Testis (tissue), 3 donors: ENCODE measurements around the gene IMMP2L. TPM values are rescaled to one million over a fixed set of nuclear protein-coding genes. Genes with fewer than 3 reads are reported as not detected.

ENCODE experiments used
- DNase-seq: peaks from one replicate; pipeline ENCODE4 v3.0.0-alpha.2; 2019
- H3K27ac ChIP-seq, 2 donors: fragments of 200-600 bp; sonication (generic); one replicate each; pipeline ENCODE4 v1.5.1; 2019
- H3K27me3 ChIP-seq: fragments of 200-600 bp; sonication (generic); one replicate; pipeline ENCODE4 v1.5.1; 2019
- H3K36me3 ChIP-seq: fragments of 200-600 bp; sonication (generic); one replicate; pipeline ENCODE4 v1.5.1; 2017; ENCODE audit warnings: low read depth; ENCODE audit errors: missing control alignments
- H3K4me1 ChIP-seq: fragments of 200-600 bp; sonication (generic); one replicate; pipeline ENCODE4 v1.5.1; 2019
- H3K4me3 ChIP-seq, 2 donors: fragments of 200-600 bp; sonication (generic); one replicate each; pipeline ENCODE4 v1.5.1; 2017 to 2019
- H3K9me3 ChIP-seq: fragments of 200-600 bp; sonication (generic); one replicate; pipeline ENCODE4 v1.5.1; 2017
- CTCF ChIP-seq, 3 experiments: fragments of 450-650 bp in 2 of 3; fragments of 200-600 bp in 1 of 3; sonication (generic) in 1 of 3; IDR thresholded peaks; one replicate each; pipeline ENCODE4 v1.5.1; 2016 to 2019; ENCODE audit warnings: antibody characterized with exemption in 3 of 3, mild to moderate bottlenecking in 2 of 3, moderate library complexity in 1 of 3
- POLR2A ChIP-seq: fragments of 450-650 bp; IDR thresholded peaks from one replicate; pipeline ENCODE4 v1.6.1; 2017; ENCODE audit warnings: antibody characterized with exemption, mild to moderate bottlenecking, moderate library complexity
- WGBS, 2 donors: methylation state at CpG; one replicate each; pipeline ENCODE4 v1.1.5; 2018; 5-methylcytosine and 5-hydroxymethylcytosine counted together
- intact Hi-C: fragments of 100-400 bp; cut with DNase I; formaldehyde crosslinking; loops from one replicate; pipeline ENCODE4 v1.15.1; 2023; ENCODE audit warnings: low total_unique reads
- polyA plus RNA-seq: library from polyadenylated mRNA; stranded (reverse); fragments of 350-450 nt; fragmentation: Illumina TruSeq; extraction: RNeasy Lipid Tissue Mini Kit (QIAGEN cat#74804); gene quantifications from one replicate; pipeline ENCODE4 v1.2.3, GENCODE V29; 2014; ENCODE audit warnings: low read depth, low replicate concordance; ENCODE audit not compliant: insufficient read depth
- total RNA-seq, 2 donors: library from RNA; depleted of rRNA; stranded (reverse); fragments of >200 nt; gene quantifications; one replicate each; pipeline ENCODE4 v1.2.3, GENCODE V29; 2016

IMMP2L gene
- total and polyA plus RNA-seq, 3 donors from 2014 or later: 10.7 to 12.4 (median 11.2) TPM

GRCh38 chr7:110929480-110930249, 632.6 kb downstream of the IMMP2L start:
- no peak for TF ChIP-seq CTCF (IDR thresholded peaks at IDR 0.05)
- TF ChIP-seq POLR2A: no peak
- WGBS, 2 donors: 64 to 70% methylated on average over 5 of the region's 5 CpGs

GRCh38 chr7:110922906-110923305, 639.4 kb downstream of the IMMP2L start:
- Histone ChIP-seq H3K36me3 (no peaks in the 10 kb centered on the region), H3K27ac (no peak overlapping the region), H3K4me3 (no peak overlapping the region), H3K27me3 (no peaks in the 10 kb centered on the region), H3K9me3 (no peaks in the 10 kb centered on the region), H3K4me1 (no peaks in the 10 kb centered on the region)
- no peak for DNase-seq
- 88 to 95% methylated on average over 3 of the region's 3 CpGs for WGBS, 2 donors
- no peak for TF ChIP-seq POLR2A
- TF ChIP-seq CTCF (IDR thresholded peaks at IDR 0.05): no peak
- intact Hi-C loops: no loop called here

More at GRCh38 chr7:110929480-110930249, 632.6 kb downstream of the IMMP2L start:
- Histone ChIP-seq H3K27me3 (no peaks in the 10 kb centered on the region), H3K27ac (no peak overlapping the region), H3K9me3 (no peaks in the 10 kb centered on the region), H3K4me1 (no peaks in the 10 kb centered on the region), H3K4me3 (no peak overlapping the region), H3K36me3 (no peaks in the 10 kb centered on the region)
- DNase-seq: no peak
- intact Hi-C loops: no loop called here

GRCh38 chr7:110921595-110922151, 640.6 kb downstream of the IMMP2L start:
- DNase-seq: no peak
- H3K27me3 ChIP-seq: no peaks in the 10 kb centered on the region
- H3K9me3 ChIP-seq: no peaks in the 10 kb centered on the region
- TF ChIP-seq POLR2A (no peak), CTCF (IDR thresholded peaks at IDR 0.05) (no peak)
- no peak overlapping the region for H3K27ac ChIP-seq
- intact Hi-C loops: no loop called here
- no peaks in the 10 kb centered on the region for H3K4me1 ChIP-seq
- H3K36me3 ChIP-seq: no peaks in the 10 kb centered on the region
- H3K4me3 ChIP-seq: no peak overlapping the region

- TF ChIP-seq POLR2A: no peak
- TF ChIP-seq CTCF (IDR thresholded peaks at IDR 0.05): no peak
- WGBS, 2 donors: 75 to 93% methylated on average over 2 of the region's 2 CpGs
Measured at GRCh38 chr7:110918949-110919548, 643.2 kb downstream of the IMMP2L start.

More at GRCh38 chr7:110918949-110919548, 643.2 kb downstream of the IMMP2L start:
- H3K27me3 ChIP-seq: no peaks in the 10 kb centered on the region
- no peak for DNase-seq
- no peaks in the 10 kb centered on the region for H3K9me3 ChIP-seq
- H3K27ac ChIP-seq: no peak overlapping the region
- intact Hi-C loops: no loop called here
- H3K4me3 ChIP-seq: no peak overlapping the region
- no peaks in the 10 kb centered on the region for H3K36me3 ChIP-seq
- H3K4me1 ChIP-seq: no peaks in the 10 kb centered on the region
